Endothelial cell of umbilical vein (primary cell): ENCODE data around the gene SPDYE6. TPM values are rescaled to one million over a fixed set of nuclear protein-coding genes. Genes with fewer than 3 reads are reported as not detected.

Experiments used
- BruUV-seq: library from RNA; stranded (reverse); fragments of 400-500 nt; replicated peaks from 2 replicates; lab custom pipeline; 2021; lab: Mats Ljungman, UMichigan
- CTCF ChIA-PET: fragments of 300-600, 350-600 bp; sonication (Branson Sonifier 250); formaldehyde crosslinking; loops from one replicate; lab custom pipeline; 2021; ENCODE audit warnings: antibody characterized with exemption, inconsistent platforms; lab: Charles Lee
- POLR2A ChIA-PET: fragments of 300-600, 350-600 bp; sonication (Branson Sonifier 250); formaldehyde crosslinking; loops from one replicate; lab custom pipeline; 2021; ENCODE audit warnings: antibody characterized with exemption, inconsistent platforms; lab: Charles Lee
- DNase-seq: peaks from one replicate; pipeline ENCODE4 v3.0.0-alpha.2; 2011; ENCODE audit warnings: low read depth, low spot score
- FAIRE-seq: peaks from 2 replicates; lab custom pipeline; 2011; peaks lifted over from hg19 to GRCh38; lab: Jason Lieb, UNC
- H2AFZ ChIP-seq: 2 replicates; pipeline ENCODE4 v1.6.0; 2012; ENCODE audit warnings: low read depth, low read length, control low read depth, inconsistent platforms
- H3K27ac ChIP-seq: 2 replicates; pipeline ENCODE4 v1.5.1; 2011; ENCODE audit warnings: low read depth, mild to moderate bottlenecking, control low read depth, low read length, moderate library complexity; ENCODE audit not compliant: insufficient read depth
- H3K27me3 ChIP-seq, 2 experiments: 2 replicates each; pipeline versions ENCODE4 v1.6.0 to v1.6.1; 2011; ENCODE audit warnings: low read length in 2 of 2, mixed read lengths in 1 of 2; ENCODE audit not compliant: control insufficient read depth in 2 of 2, insufficient read depth in 2 of 2
- H3K36me3 ChIP-seq, 2 experiments: 2 replicates in 1 of 2; 3 replicates in 1 of 2; pipeline ENCODE4 v1.5.1; 2011; ENCODE audit warnings: low read length in 2 of 2, mild to moderate bottlenecking in 1 of 2, moderate library complexity in 1 of 2; ENCODE audit not compliant: control insufficient read depth in 2 of 2, insufficient read depth in 2 of 2; ENCODE audit errors: extremely low read depth in 1 of 2
- H3K4me1 ChIP-seq: 3 replicates; pipeline ENCODE4 v1.5.1; 2011; ENCODE audit warnings: mild to moderate bottlenecking, low read length; ENCODE audit not compliant: control insufficient read depth, insufficient read depth; ENCODE audit errors: extremely low read depth
- H3K4me2 ChIP-seq: 2 replicates; pipeline ENCODE4 v1.6.1; 2011; ENCODE audit warnings: low read length, control low read depth, mixed read lengths; ENCODE audit not compliant: insufficient read depth
- H3K4me3 ChIP-seq, 3 experiments: fragments of 200-600 bp in 1 of 3; sonication (generic), shearing (Covaris generic) in 1 of 3; replicated peaks in 1 of 3; 2 replicates each; pipeline ENCODE4 v1.5.1; 2011 to 2016; ENCODE audit warnings: control low read depth in 3 of 3, low read length in 3 of 3, mild to moderate bottlenecking in 2 of 3, inconsistent platforms in 1 of 3, low read depth in 1 of 3, moderate library complexity in 1 of 3; ENCODE audit not compliant: insufficient read depth in 1 of 3
- H3K79me2 ChIP-seq: 2 replicates; pipeline ENCODE4 v1.6.0; 2012; ENCODE audit warnings: low read length, inconsistent platforms; ENCODE audit not compliant: control insufficient read depth, insufficient read depth
- H3K9ac ChIP-seq: replicated peaks from 2 replicates; pipeline ENCODE3; 2011; ENCODE audit warnings: low read length, control low read depth; ENCODE audit not compliant: insufficient read depth; ENCODE audit errors: extremely low read depth
- H3K9me1 ChIP-seq: replicated peaks from 3 replicates; pipeline ENCODE4 v1.6.0; 2011; ENCODE audit warnings: mild to moderate bottlenecking, low read length; ENCODE audit not compliant: control insufficient read depth, insufficient read depth; ENCODE audit errors: extremely low read depth
- H3K9me3 ChIP-seq: replicated peaks from 2 replicates; pipeline ENCODE4 v1.5.1; 2012; ENCODE audit warnings: low read length, inconsistent platforms; ENCODE audit not compliant: control insufficient read depth, insufficient read depth
- H4K20me1 ChIP-seq: replicated peaks from 2 replicates; pipeline ENCODE3; 2011; ENCODE audit warnings: mild to moderate bottlenecking, low read length; ENCODE audit not compliant: control insufficient read depth, insufficient read depth; ENCODE audit errors: extremely low read depth
- CTCF ChIP-seq, 2 donors: IDR thresholded peaks; 1 replicate in 1 of 2; 2 replicates in 1 of 2; pipeline ENCODE4 v1.5.1; 2011; ENCODE audit warnings: low read length in 2 of 2, mild to moderate bottlenecking in 2 of 2, moderate library complexity in 2 of 2, control low read depth in 1 of 2, inconsistent platforms in 1 of 2, low read depth in 1 of 2; ENCODE audit not compliant: insufficient read depth in 1 of 2; ENCODE audit errors: extremely low read depth in 1 of 2
- EZH2 ChIP-seq: IDR thresholded peaks from 2 replicates; pipeline ENCODE4 v1.6.1; 2012; ENCODE audit warnings: borderline replicate concordance, low read depth, mild to moderate bottlenecking, moderate library complexity, low read length, inconsistent platforms; ENCODE audit not compliant: severe bottlenecking
- FOS ChIP-seq: IDR thresholded peaks from 2 replicates; pipeline ENCODE4 v1.6.1; 2011; ENCODE audit warnings: mild to moderate bottlenecking, low read length, moderate library complexity, borderline replicate concordance; ENCODE audit not compliant: insufficient read depth
- GATA2 ChIP-seq: IDR thresholded peaks from 2 replicates; pipeline ENCODE4 v1.7.0; 2011; ENCODE audit warnings: low read depth, mild to moderate bottlenecking, moderate library complexity, mixed read lengths, low read length; ENCODE audit not compliant: insufficient read length, insufficient read depth
- JUN ChIP-seq: IDR thresholded peaks from 2 replicates; pipeline ENCODE4 v1.6.1; 2011; ENCODE audit warnings: borderline replicate concordance, low read depth; ENCODE audit not compliant: insufficient read length, insufficient read depth
- MYC ChIP-seq: IDR thresholded peaks from one replicate; pipeline ENCODE4 v1.6.1; 2011; ENCODE audit warnings: mild to moderate bottlenecking, low read depth, low read length
- POLR2A ChIP-seq: IDR thresholded peaks from 2 replicates; pipeline ENCODE4 v1.6.1; 2012; ENCODE audit warnings: low read depth, mild to moderate bottlenecking, control low read depth, low read length
- POLR2AphosphoS5 ChIP-seq: IDR thresholded peaks from 2 replicates; pipeline ENCODE4 v1.6.1; 2012; ENCODE audit warnings: low read depth, mild to moderate bottlenecking, control low read depth, low read length, moderate library complexity; ENCODE audit not compliant: insufficient read depth
- dilution Hi-C: fragments of 300-500 bp; cut with MboI; formaldehyde crosslinking; loops from one replicate; pipeline ENCODE4 v1.15.0; 2019; ENCODE audit warnings: low sequenced_read_pairs; ENCODE audit not compliant: extremely low pct_ligation_motif_present
- intact Hi-C: fragments of 100-400 bp; cut with micrococcal nuclease; formaldehyde crosslinking; loops from one replicate; pipeline ENCODE4 v1.10.0; 2022
- polyA plus RNA-seq, 4 experiments: library from polyadenylated mRNA; depleted of rRNA in 3 of 4; stranded (reverse) in 3 of 4; unstranded in 1 of 4; fragments of >200 nt; gene quantifications; 2 replicates each; pipeline versions ENCODE4 v1.2.1 to v1.2.3, GENCODE V29; 2011 to 2012; ENCODE audit warnings: missing spikeins in 1 of 4
- total RNA-seq: library from RNA; stranded (reverse); gene quantifications from 2 replicates; pipeline ENCODE4 v1.2.3, GENCODE V29; 2021
- TF ChIP-seq, protein P1 (sequence below): IDR thresholded peaks from 2 replicates; pipeline ENCODE4 v1.6.1; 2011; ENCODE audit not compliant: insufficient read depth, insufficient read length

SPDYE6 gene
- total and polyA plus RNA-seq, 2 donors (not counting 3 experiments of a cell fraction or from before 2014, with no cell fraction given) = not detected

DNA sequence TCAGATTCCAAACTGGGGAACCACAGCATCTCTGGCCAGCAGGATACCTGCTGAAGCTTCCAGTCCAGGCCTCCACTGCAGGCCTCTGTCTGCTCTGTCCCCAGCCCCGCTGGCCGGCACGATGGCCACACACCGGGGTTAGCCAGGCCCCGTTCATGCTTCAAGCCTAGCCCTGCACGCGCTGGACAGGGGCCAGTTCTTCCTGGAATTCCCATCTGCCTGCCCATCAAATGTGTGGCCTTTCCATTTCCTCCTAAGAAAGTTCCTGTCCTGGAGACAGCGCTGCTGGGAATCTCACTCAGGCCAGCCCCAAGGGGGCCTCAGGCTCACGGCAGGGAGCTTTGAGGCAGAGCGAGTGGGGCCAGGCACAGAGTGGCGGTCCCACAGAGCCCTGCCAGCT is 51.6 kb downstream of the SPDYE6 start:
- POLR2A ChIA-PET = no interaction called here
- BruUV-seq = no TSS peak
- DNase-seq = no peak
- FAIRE-seq = no peak
- no peaks in the 10 kb centered on the region for H3K9me3 ChIP-seq
- no peak for TF ChIP-seq FOS
- no peak for TF ChIP-seq JUN
- H4K20me1 ChIP-seq = no peaks in the 10 kb centered on the region
- H3K9me1 ChIP-seq = no peaks in the 10 kb centered on the region
- no peaks in the 10 kb centered on the region for H3K79me2 ChIP-seq
- H3K4me3 ChIP-seq = no peak overlapping the region
- peaks cover 3 to 11% of the 10 kb centered on the region in 2 experiments for H3K27me3 ChIP-seq
- H2AFZ ChIP-seq = no peak overlapping the region
- H3K9ac ChIP-seq = no peak overlapping the region
- no peaks in the 10 kb centered on the region for H3K36me3 ChIP-seq
- intact Hi-C loops (no loop called here), dilution Hi-C loops (no loop called here)
- no peak overlapping the region for H3K27ac ChIP-seq
- no peak overlapping the region for H3K4me2 ChIP-seq
- CTCF ChIA-PET = interaction anchor here (1.1 to 1.9 kb wide), 4 partner anchors 11 to 85 kb away, joined by 3 to 6 read pairs (median 4); no protein-coding TSS in a partner anchor
- no peaks in the 10 kb centered on the region for H3K4me1 ChIP-seq

DNA sequence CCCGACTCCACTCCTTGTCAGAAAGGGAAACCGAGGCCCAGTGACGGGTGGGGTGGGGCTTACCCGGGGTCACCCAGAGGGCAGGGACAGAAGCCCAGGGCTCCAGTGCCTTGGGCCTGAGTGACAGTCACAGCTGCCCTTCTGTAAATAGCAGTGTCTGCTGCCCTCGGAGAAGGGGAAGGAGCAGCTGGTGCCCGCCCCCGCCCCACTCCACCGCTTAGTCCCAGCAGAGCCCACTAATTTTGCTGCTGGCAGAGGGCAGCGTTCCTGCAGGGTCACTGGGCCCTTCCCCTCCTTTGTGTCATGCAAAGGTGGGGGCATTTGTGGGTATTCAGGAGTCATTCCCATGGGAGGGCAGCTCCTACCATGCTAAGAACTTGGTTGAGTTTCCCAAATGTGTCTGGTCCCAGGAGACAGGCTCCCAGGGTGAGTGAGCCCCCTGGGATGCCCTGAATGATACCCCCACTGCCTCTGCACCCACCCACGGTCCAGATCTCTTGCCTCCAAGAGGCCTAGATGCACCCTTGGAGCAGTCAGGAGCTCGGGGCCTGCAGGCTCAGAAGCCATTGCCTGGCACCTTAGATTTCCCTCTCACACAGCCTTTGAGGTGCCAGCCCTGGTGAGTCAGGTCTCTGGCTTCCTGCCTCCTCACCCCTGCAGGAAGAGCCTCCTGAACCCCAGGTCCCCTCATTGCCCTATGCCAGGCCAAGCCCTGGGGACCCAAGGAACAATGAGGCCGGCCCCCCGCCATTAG is 52.4 kb downstream of the SPDYE6 start:
- BruUV-seq = no TSS peak
- no peak for TF ChIP-seq JUN
- no peak for TF ChIP-seq MYC
- no peak for TF ChIP-seq GATA2
- no peak for TF ChIP-seq POLR2A
- no peak for TF ChIP-seq CTCF (IDR thresholded peaks at IDR 0.05; ENCODE audit: extremely low read depth in 1 of 2, insufficient read depth in 1 of 2, low read depth in 1 of 2, low read length in 2 of 2)
- TF ChIP-seq FOS = no peak
- TF ChIP-seq, protein P1, sequence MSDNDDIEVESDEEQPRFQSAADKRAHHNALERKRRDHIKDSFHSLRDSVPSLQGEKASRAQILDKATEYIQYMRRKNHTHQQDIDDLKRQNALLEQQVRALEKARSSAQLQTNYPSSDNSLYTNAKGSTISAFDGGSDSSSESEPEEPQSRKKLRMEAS = no peak
- TF ChIP-seq POLR2AphosphoS5 = no peak
- no peak for TF ChIP-seq EZH2
- dilution Hi-C loops = no loop called here
- FAIRE-seq (no peak), DNase-seq (no peak)
- Histone ChIP-seq H3K4me1 (no peaks in the 10 kb centered on the region), H3K4me3 (no peak overlapping the region), H3K9me3 (no peaks in the 10 kb centered on the region), H3K36me3 (no peaks in the 10 kb centered on the region), H3K27me3 (peaks cover 6 to 11% of the 10 kb centered on the region in 2 experiments), H3K9ac (no peak overlapping the region), H4K20me1 (no peaks in the 10 kb centered on the region), H3K27ac (no peak overlapping the region), H3K79me2 (no peaks in the 10 kb centered on the region), H3K4me2 (no peak overlapping the region), H3K9me1 (no peaks in the 10 kb centered on the region), H2AFZ (no peak overlapping the region)
- ChIA-PET POLR2A (no interaction called here), CTCF (interaction anchor here (1.1 to 1.9 kb wide), 5 partner anchors 12 to 86 kb away, joined by 3 to 6 read pairs (median 4); no protein-coding TSS in a partner anchor)
- intact Hi-C loops = no loop called here
